ENCODE data around the gene PCNA. TPM values are rescaled to one million over a fixed set of nuclear protein-coding genes. Genes with fewer than 3 reads are reported as not detected.

PCNA gene
- 245 and 323 TPM in 2 replicates for total RNA-seq (ENCODE audit: low replicate concordance)

- Histone ChIP-seq H4K20me1 (ENCODE audit: low read depth) (peaks cover 37% of the 10 kb centered on the region), H3K9ac (peak within 1 kb of the TSS; percentile 90), H3K79me2 (ENCODE audit: low read depth) (peaks cover 54% of the 10 kb centered on the region), H3K9me3 (ENCODE audit: low read depth) (no peaks in the 10 kb centered on the region), H3K27ac (peak within 1 kb of the TSS; percentile 81), H3F3A (ENCODE audit: low read depth) (peaks cover 42% of the 10 kb centered on the region), H3K4me3 (peak within 1 kb of the TSS; percentile 75), H3K36me3 (peaks cover 27% of the 10 kb centered on the region), H3K4me1 (peaks cover 17% of the 10 kb centered on the region), H3K4me2 (peak within 1 kb of the TSS; percentile 86), H3K27me3 (no peaks in the 10 kb centered on the region), H2AFZ (replicated peaks) (peak within 1 kb of the TSS; percentile 60)
- Mint-ChIP-seq H3K27me3 (ENCODE audit: insufficient read depth, low read depth) (peaks cover 5% of the 10 kb centered on the region), H3K36me3 (peaks cover 21% of the 10 kb centered on the region), H3K4me3 (peak within 1 kb of the TSS; percentile 97), H3K4me1 (peaks cover 30% of the 10 kb centered on the region), H3K9me3 (no peaks in the 10 kb centered on the region), H3K27ac (peak within 1 kb of the TSS; percentile 87)
- TF ChIP-seq EZH2 (IDR thresholded peaks at IDR 0.05) = no peak
- no peak for TF ChIP-seq EZH2phosphoT487 (IDR thresholded peaks at IDR 0.05)
- TF ChIP-seq, protein P1, sequence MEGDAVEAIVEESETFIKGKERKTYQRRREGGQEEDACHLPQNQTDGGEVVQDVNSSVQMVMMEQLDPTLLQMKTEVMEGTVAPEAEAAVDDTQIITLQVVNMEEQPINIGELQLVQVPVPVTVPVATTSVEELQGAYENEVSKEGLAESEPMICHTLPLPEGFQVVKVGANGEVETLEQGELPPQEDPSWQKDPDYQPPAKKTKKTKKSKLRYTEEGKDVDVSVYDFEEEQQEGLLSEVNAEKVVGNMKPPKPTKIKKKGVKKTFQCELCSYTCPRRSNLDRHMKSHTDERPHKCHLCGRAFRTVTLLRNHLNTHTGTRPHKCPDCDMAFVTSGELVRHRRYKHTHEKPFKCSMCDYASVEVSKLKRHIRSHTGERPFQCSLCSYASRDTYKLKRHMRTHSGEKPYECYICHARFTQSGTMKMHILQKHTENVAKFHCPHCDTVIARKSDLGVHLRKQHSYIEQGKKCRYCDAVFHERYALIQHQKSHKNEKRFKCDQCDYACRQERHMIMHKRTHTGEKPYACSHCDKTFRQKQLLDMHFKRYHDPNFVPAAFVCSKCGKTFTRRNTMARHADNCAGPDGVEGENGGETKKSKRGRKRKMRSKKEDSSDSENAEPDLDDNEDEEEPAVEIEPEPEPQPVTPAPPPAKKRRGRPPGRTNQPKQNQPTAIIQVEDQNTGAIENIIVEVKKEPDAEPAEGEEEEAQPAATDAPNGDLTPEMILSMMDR (IDR thresholded peaks at IDR 0.05) = no peak
- DNase-seq (ENCODE audit: low spot score) = peak; percentile 98
Observed at GRCh38 chr20:5119435-5120184, at the start of gene PCNA. Gene PCNA (minus strand): TSS chr20:5119958. CDS start chr20:5119798, 160 bp downstream.

GRCh38 chr20:5168651-5169396 lies 49.1 kb upstream of the PCNA start:
- peaks cover 59% of the 10 kb centered on the region for H4K20me1 ChIP-seq (ENCODE audit: low read depth)
- Mint-ChIP-seq H3K9me3 (no peaks in the 10 kb centered on the region), H3K27me3 (ENCODE audit: insufficient read depth, low read depth) (peaks cover 12% of the 10 kb centered on the region), H3K4me3 (no peak overlapping the region), H3K27ac (no peak overlapping the region), H3K36me3 (peaks cover 7% of the 10 kb centered on the region), H3K4me1 (peaks cover 56% of the 10 kb centered on the region)
- peaks cover 85% of the 10 kb centered on the region for H3K79me2 ChIP-seq (ENCODE audit: low read depth)
- no peak for DNase-seq (ENCODE audit: low spot score)
- H3K9ac ChIP-seq = no peak overlapping the region
- no peaks in the 10 kb centered on the region for H3K36me3 ChIP-seq
- no peaks in the 10 kb centered on the region for H3K9me3 ChIP-seq (ENCODE audit: low read depth)
- peaks cover 45% of the 10 kb centered on the region for H3K4me1 ChIP-seq
- no peak overlapping the region for H3K27ac ChIP-seq
- no peaks in the 10 kb centered on the region for H3K27me3 ChIP-seq
- no peak overlapping the region for H3K4me2 ChIP-seq
- H2AFZ ChIP-seq (replicated peaks) = no peak overlapping the region
- H3K4me3 ChIP-seq = no peak overlapping the region
- H3F3A ChIP-seq (ENCODE audit: low read depth) = no peaks in the 10 kb centered on the region
- TF ChIP-seq EZH2phosphoT487 (IDR thresholded peaks at IDR 0.05) = no peak
- TF ChIP-seq EZH2 (IDR thresholded peaks at IDR 0.05) = no peak
- TF ChIP-seq, protein P1 (IDR thresholded peaks at IDR 0.05) = no peak

GRCh38 chr20:5164645-5165625 lies 45.2 kb upstream of the PCNA start:
- H2AFZ ChIP-seq (replicated peaks) = no peak overlapping the region
- no peak overlapping the region for H3K4me3 Mint-ChIP-seq
- TF ChIP-seq, protein P1 (IDR thresholded peaks at IDR 0.05) = no peak
- TF ChIP-seq EZH2 (IDR thresholded peaks at IDR 0.05) (no peak), EZH2phosphoT487 (IDR thresholded peaks at IDR 0.05) (no peak)
- H3K9me3 Mint-ChIP-seq = no peaks in the 10 kb centered on the region
- H3K9ac ChIP-seq = no peak overlapping the region
- H3K27ac ChIP-seq = no peak overlapping the region
- H3K27me3 Mint-ChIP-seq (ENCODE audit: insufficient read depth, low read depth) = peaks cover 12% of the 10 kb centered on the region
- H3K79me2 ChIP-seq (ENCODE audit: low read depth) = peaks cover 92% of the 10 kb centered on the region
- DNase-seq (ENCODE audit: low spot score) = no peak
- no peaks in the 10 kb centered on the region for H3K9me3 ChIP-seq (ENCODE audit: low read depth)
- no peaks in the 10 kb centered on the region for H3K27me3 ChIP-seq
- peaks cover 34% of the 10 kb centered on the region for H4K20me1 ChIP-seq (ENCODE audit: low read depth)
- H3K27ac Mint-ChIP-seq = no peak overlapping the region
- H3K4me1 Mint-ChIP-seq = peaks cover 30% of the 10 kb centered on the region
- H3K4me1 ChIP-seq = peaks cover 25% of the 10 kb centered on the region
- H3K4me2 ChIP-seq = no peak overlapping the region
- no peak overlapping the region for H3K4me3 ChIP-seq
- H3F3A ChIP-seq (ENCODE audit: low read depth) = no peaks in the 10 kb centered on the region
- peaks cover 5% of the 10 kb centered on the region for H3K36me3 Mint-ChIP-seq
- H3K36me3 ChIP-seq = no peaks in the 10 kb centered on the region
